HG02623 (cell line): Measurements from ENCODE around the gene SERPINF2.
"Not testable (repeated sequence)": the region's sequence is repeated elsewhere in the genome, so short reads cannot be mapped to it uniquely, and the experiment has no call there.

Experiments used
- ATAC-seq: cut with Tn5 transposase; IDR thresholded peaks from one replicate; pipeline ENCODE4 v1.9.1; 2021; ENCODE audit warnings: moderate library complexity; ENCODE audit not compliant: unreplicated experiment

Gene SERPINF2

GRCh38 chr17:1733759-1734158 is 8.9 kb upstream of the SERPINF2 start:
- ATAC-seq, result no peak

- no peak for ATAC-seq
Measured at GRCh38 chr17:1735418-1735817, 7.3 kb upstream of the SERPINF2 start.

- ATAC-seq, result no peak
Measured at GRCh38 chr17:1735834-1736347, 6.8 kb upstream of the SERPINF2 start.

- no peak for ATAC-seq
Measured at GRCh38 chr17:1736348-1737281, 6.1 kb upstream of the SERPINF2 start.

GRCh38 chr17:1737531-1738291 is 5.0 kb upstream of the SERPINF2 start:
- ATAC-seq, result no peak

- ATAC-seq, result not testable (repeated sequence)
Measured at GRCh38 chr17:1741899-1742298, 772 bp upstream of the SERPINF2 start.

- no peak for ATAC-seq
Measured at GRCh38 chr17:1743088-1743439, 393 bp downstream of the SERPINF2 start.

GRCh38 chr17:1744551-1745512 is 2.2 kb downstream of the SERPINF2 start:
- ATAC-seq, result no peak

- no peak for ATAC-seq
Measured at GRCh38 chr17:1745513-1746020, 2.9 kb downstream of the SERPINF2 start.

- ATAC-seq, result no peak
Measured at GRCh38 chr17:1746975-1747543, 4.4 kb downstream of the SERPINF2 start.

GRCh38 chr17:1750628-1751027 is 8.0 kb downstream of the SERPINF2 start:
- ATAC-seq, result no peak

- ATAC-seq, result no peak
Measured at GRCh38 chr17:1752425-1753262, 10.0 kb downstream of the SERPINF2 start.

GRCh38 chr17:1753767-1754429 is 11.2 kb downstream of the SERPINF2 start:
- ATAC-seq, result no peak

GRCh38 chr17:1754430-1755112 is 11.9 kb downstream of the SERPINF2 start:
- no peak for ATAC-seq

GRCh38 chr17:1755252-1755826 is 12.7 kb downstream of the SERPINF2 start:
- ATAC-seq, result no peak

- ATAC-seq, result no peak
Measured at GRCh38 chr17:1755827-1756262, 13.2 kb downstream of the SERPINF2 start.

GRCh38 chr17:1758807-1759206 is 16.1 kb downstream of the SERPINF2 start:
- no peak for ATAC-seq

- ATAC-seq, result no peak
Measured at GRCh38 chr17:1759529-1759928, 16.9 kb downstream of the SERPINF2 start.
